Sigmoid colon (tissue), 7 donors: ENCODE results near the gene CAPN15. TPM values are rescaled to one million over a fixed set of nuclear protein-coding genes. Genes with fewer than 3 reads are reported as not detected.
"Not testable (repeated sequence)": the region's sequence is repeated elsewhere in the genome, so short reads cannot be mapped to it uniquely, and the experiment has no call there.

Experiments
- DNase-seq: peaks from one replicate; pipeline ENCODE4 v3.0.0-alpha.2; 2019
- H3K27ac ChIP-seq, 4 donors: fragments of 200-600 bp; sonication (generic); one replicate each; pipeline ENCODE4 v1.5.1; 2016 to 2019; ENCODE audit warnings: mild to moderate bottlenecking in 1 of 4
- H3K27me3 ChIP-seq, 3 donors: fragments of 200-600 bp; sonication (generic); one replicate each; pipeline ENCODE4 v1.5.1; 2019; ENCODE audit warnings: mild to moderate bottlenecking in 1 of 3
- H3K36me3 ChIP-seq, 4 donors: fragments of 200-600 bp; sonication (generic); one replicate each; pipeline ENCODE4 v1.5.1; 2016 to 2019
- H3K4me1 ChIP-seq, 4 donors: fragments of 200-600 bp; sonication (generic); one replicate each; pipeline ENCODE4 v1.5.1; 2017 to 2019
- H3K4me3 ChIP-seq, 4 donors: fragments of 200-600 bp; sonication (generic); one replicate each; pipeline ENCODE4 v1.5.1; 2017 to 2019; ENCODE audit warnings: mild to moderate bottlenecking in 2 of 4, moderate library complexity in 1 of 4
- H3K9me3 ChIP-seq, 4 donors: fragments of 200-600 bp in 3 of 4; sonication (generic) in 3 of 4; one replicate each; pipeline versions ENCODE4 v1.5.1 to v1.6.1; 2013 to 2019
- EP300 ChIP-seq, 4 donors: sonication (generic); formaldehyde crosslinking; IDR thresholded peaks; one replicate each; pipeline ENCODE4 v1.6.1; 2017; ENCODE audit warnings: antibody characterized with exemption in 4 of 4
- POLR2A ChIP-seq, 2 donors: fragments of 450-650 bp; IDR thresholded peaks; one replicate each; pipeline ENCODE4 v1.6.1; 2016; ENCODE audit warnings: antibody characterized with exemption in 2 of 2, mild to moderate bottlenecking in 2 of 2, moderate library complexity in 2 of 2
- POLR2AphosphoS5 ChIP-seq, 4 donors: sonication (generic); formaldehyde crosslinking; IDR thresholded peaks; one replicate each; pipeline ENCODE4 v1.6.1; 2017; ENCODE audit warnings: antibody characterized with exemption in 4 of 4
- WGBS, 2 donors: extraction: QIAGEN DNeasy Blood & Tissue Kit; methylation state at CpG; one replicate each; pipeline ENCODE4 v1.1.7; 2013; 5-methylcytosine and 5-hydroxymethylcytosine counted together
- intact Hi-C: fragments of 100-400 bp; cut with DNase I; formaldehyde crosslinking; loops from one replicate; pipeline ENCODE4 v1.15.1; 2023
- polyA plus RNA-seq, 3 donors: library from polyadenylated mRNA; stranded (reverse); fragments of 200-250 nt; gene quantifications; one replicate each; pipeline ENCODE4 v1.2.3, GENCODE V29; 2013
- small RNA-seq, 3 donors: library from RNA; depleted of rRNA; stranded (forward); fragments of <200 nt; gene quantifications; one replicate each; pipeline ENCODE3, GENCODE V24; 2016
- total RNA-seq, 4 donors: library from RNA; depleted of rRNA; stranded (reverse); fragments of >200 nt; gene quantifications; one replicate each; pipeline ENCODE4 v1.1.0, GENCODE V29; 2016
- TF ChIP-seq, protein P1 (sequence below), 4 experiments: fragments of 450-650 bp in 3 of 4; fragments of 200-600 bp in 1 of 4; IDR thresholded peaks; one replicate each; pipeline ENCODE4 v1.5.1; 2016 to 2019; ENCODE audit warnings: antibody characterized with exemption in 4 of 4, mild to moderate bottlenecking in 3 of 4, moderate library complexity in 2 of 4
- donor health status: healthy with polysubstance abuse.
- donor health status: Bipolar disorder and iron deficiency.
- donor health status: healthy.

The CAPN15 gene
- total and polyA plus RNA-seq, 7 donors = 10.3 to 85.8 (median 24.4) TPM

DNA sequence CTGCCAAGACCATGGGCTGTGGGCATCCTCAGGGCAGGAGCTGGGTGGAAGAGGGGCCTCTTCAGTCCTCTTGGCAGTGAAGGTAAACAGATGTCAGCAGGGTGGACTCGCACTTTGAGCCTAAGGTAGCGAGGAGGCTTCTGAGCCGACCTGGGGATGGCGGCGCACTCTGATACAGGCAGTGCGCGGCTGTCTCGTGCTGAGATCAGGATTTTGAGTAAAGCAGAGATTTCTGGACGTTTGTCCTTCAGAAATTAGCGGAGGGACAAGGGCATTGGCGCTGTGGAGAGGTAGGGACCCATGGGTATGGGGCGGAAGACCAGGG, 69.2 kb downstream of the CAPN15 start:
- intact Hi-C loops = no loop called here
- no peak for TF ChIP-seq EP300 (IDR thresholded peaks at IDR 0.05)
- TF ChIP-seq, protein P1, sequence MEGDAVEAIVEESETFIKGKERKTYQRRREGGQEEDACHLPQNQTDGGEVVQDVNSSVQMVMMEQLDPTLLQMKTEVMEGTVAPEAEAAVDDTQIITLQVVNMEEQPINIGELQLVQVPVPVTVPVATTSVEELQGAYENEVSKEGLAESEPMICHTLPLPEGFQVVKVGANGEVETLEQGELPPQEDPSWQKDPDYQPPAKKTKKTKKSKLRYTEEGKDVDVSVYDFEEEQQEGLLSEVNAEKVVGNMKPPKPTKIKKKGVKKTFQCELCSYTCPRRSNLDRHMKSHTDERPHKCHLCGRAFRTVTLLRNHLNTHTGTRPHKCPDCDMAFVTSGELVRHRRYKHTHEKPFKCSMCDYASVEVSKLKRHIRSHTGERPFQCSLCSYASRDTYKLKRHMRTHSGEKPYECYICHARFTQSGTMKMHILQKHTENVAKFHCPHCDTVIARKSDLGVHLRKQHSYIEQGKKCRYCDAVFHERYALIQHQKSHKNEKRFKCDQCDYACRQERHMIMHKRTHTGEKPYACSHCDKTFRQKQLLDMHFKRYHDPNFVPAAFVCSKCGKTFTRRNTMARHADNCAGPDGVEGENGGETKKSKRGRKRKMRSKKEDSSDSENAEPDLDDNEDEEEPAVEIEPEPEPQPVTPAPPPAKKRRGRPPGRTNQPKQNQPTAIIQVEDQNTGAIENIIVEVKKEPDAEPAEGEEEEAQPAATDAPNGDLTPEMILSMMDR (IDR thresholded peaks at IDR 0.05) = no peak
- no peak for TF ChIP-seq POLR2A (IDR thresholded peaks at IDR 0.05)
- no peak for TF ChIP-seq POLR2AphosphoS5 (IDR thresholded peaks at IDR 0.05)
- H3K9me3 ChIP-seq = no peaks in the 10 kb centered on the region
- WGBS, 2 donors = 87 to 96% methylated on average over 12 of the region's 12 CpGs
- no peak overlapping the region for H3K4me3 ChIP-seq
- H3K27me3 ChIP-seq = no peaks in the 10 kb centered on the region
- H3K4me1 ChIP-seq = peaks cover 0 to 20% (median 11%) of the 10 kb centered on the region in 4 donors
- no peak for DNase-seq
- H3K36me3 ChIP-seq = peaks cover 0 to 18% (median 0%) of the 10 kb centered on the region in 4 donors
- no peak overlapping the region for H3K27ac ChIP-seq

DNA sequence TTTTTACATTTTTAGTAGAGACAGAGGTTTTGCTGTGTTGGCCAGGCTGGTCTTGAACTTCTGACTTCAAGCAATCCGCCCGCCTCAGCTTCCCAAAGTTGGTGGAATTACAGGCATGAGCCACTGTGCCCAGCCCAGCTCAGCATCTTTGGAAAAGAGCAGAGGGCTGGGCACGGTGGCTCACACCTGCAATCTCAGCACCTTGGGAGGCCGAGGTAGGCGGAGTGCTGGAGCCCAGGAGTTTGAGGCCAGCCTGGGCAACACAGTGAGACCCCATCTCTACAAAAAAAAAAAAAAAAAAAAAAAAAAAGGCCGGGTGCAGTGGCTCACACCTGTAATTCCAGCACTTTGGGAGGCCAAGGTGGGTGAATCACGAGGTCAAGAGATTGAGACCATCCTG, 70.1 kb downstream of the CAPN15 start:
- H3K27ac ChIP-seq, H3K9me3 ChIP-seq, intact Hi-C loops, H3K27me3 ChIP-seq, H3K4me3 ChIP-seq, DNase-seq: not testable (repeated sequence)
- H3K36me3 ChIP-seq = peaks cover 0 to 18% (median 0%) of the 10 kb centered on the region in 4 donors
- peaks cover 0 to 10% (median 3%) of the 10 kb centered on the region in 4 donors for H3K4me1 ChIP-seq
- 96% methylated on average over 7 of the region's 7 CpGs for WGBS, 2 donors

DNA sequence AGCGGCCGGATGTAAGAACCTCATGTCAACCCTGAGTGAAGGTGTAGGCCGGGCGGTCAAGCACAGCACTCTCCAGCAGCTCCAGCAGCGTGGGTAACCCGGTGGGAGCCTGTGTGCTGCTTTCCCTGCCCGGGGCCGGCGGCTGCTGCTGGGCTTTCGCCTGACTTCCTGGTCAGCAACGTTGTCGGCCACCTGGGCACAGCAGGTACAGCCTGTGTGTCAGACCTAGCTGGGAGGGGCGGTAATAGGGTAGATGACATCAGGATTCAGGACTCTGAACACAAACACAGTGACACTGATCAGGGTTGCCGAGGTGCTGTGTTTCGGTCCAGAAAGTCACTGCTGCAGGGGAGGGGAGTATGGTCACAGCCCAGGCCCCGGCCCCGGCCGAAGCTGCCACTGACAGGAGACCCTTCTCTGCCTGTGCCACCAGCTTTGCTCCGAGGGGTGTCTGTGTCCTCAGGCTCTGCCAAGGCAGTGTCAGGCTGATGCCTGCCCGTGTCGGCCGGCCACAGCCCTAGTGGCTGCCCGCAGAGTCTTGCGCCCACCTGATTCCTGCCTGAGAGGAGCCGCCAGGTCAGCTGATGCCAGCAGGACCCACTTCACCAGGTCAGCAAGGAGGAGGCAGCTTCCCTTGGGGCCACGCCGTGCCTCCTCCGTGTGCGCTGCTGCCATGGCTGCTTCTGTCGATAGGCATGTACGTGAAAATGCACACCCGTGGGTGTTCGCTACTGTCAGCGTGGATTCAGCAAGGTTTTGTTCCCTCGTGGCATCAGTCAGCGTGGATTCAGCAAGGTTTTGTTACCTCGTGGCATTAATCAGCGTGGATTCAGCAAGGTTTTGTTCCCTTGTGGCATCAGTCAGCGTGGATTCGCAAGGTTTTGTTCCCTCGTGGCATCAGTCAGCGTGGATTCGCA, 71.6 kb downstream of the CAPN15 start:
- peaks cover 0 to 13% (median 0%) of the 10 kb centered on the region in 4 donors for H3K36me3 ChIP-seq
- 89 to 97% methylated on average over 43 of the region's 43 CpGs for WGBS, 2 donors
- no peak overlapping the region for H3K27ac ChIP-seq
- no peaks in the 10 kb centered on the region for H3K4me1 ChIP-seq
- no peak for DNase-seq
- intact Hi-C loops = no loop called here
- H3K4me3 ChIP-seq = no peak overlapping the region
- H3K9me3 ChIP-seq = no peaks in the 10 kb centered on the region
- H3K27me3 ChIP-seq = no peaks in the 10 kb centered on the region
- TF ChIP-seq, protein P1 (IDR thresholded peaks at IDR 0.05) = no peak
- TF ChIP-seq EP300 (IDR thresholded peaks at IDR 0.05) (no peak), POLR2A (IDR thresholded peaks at IDR 0.05) (no peak), POLR2AphosphoS5 (IDR thresholded peaks at IDR 0.05) (no peak)

DNA sequence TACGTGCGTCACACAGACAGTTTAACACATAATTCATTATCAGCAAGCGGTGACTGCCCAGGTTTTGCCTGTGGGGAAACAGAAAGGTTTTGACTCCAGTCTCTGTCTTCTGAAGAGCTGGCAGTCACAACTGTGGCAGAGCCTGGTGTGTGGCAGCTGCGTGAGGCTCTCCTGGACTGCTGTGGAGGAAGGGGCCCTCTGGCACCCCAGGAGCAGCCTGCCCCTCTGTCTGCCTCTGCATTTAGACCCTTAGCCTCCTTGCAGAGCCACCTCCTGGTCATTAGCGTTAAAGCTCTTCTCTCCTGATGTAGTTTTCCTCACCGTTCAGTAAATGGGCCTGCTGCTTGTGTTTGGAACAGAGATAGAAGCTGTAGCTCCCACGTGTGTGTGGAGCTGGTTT, 73.3 kb downstream of the CAPN15 start:
- Histone ChIP-seq H3K4me3 (no peak overlapping the region), H3K9me3 (no peaks in the 10 kb centered on the region), H3K27me3 (no peaks in the 10 kb centered on the region), H3K4me1 (no peaks in the 10 kb centered on the region), H3K36me3 (peaks cover 0 to 13% (median 0%) of the 10 kb centered on the region in 4 donors), H3K27ac (no peak overlapping the region)
- intact Hi-C loops = no loop called here
- TF ChIP-seq POLR2A (IDR thresholded peaks at IDR 0.05) = no peak
- no peak for TF ChIP-seq EP300 (IDR thresholded peaks at IDR 0.05)
- TF ChIP-seq, protein P1 (IDR thresholded peaks at IDR 0.05) = no peak
- WGBS, 2 donors = 53 to 54% methylated on average over 7 of the region's 7 CpGs
- no peak for DNase-seq

DNA sequence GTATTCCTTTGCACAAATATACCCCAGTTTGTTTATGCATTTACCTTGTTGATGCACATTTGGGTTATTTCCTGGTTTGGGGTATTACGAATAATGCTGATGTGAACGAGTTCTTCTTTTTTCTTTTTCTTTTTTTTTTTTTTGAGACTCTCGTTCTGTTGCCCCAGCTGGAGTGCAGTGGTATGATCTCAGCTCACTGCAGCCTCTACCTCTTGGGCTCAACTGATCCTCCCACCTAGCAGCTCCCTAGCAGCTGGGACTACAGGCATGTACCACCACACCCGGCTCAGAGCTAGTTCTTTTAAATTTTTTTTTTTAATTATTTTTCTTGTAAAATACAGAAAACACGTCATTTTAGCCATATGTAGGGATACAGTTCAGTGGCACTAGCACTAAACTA, 76.4 kb downstream of the CAPN15 start:
- Histone ChIP-seq H3K36me3 (peaks cover 0 to 13% (median 0%) of the 10 kb centered on the region in 4 donors), H3K27me3 (no peaks in the 10 kb centered on the region), H3K4me1 (no peaks in the 10 kb centered on the region), H3K27ac (no peak overlapping the region), H3K9me3 (no peaks in the 10 kb centered on the region), H3K4me3 (no peak overlapping the region)
- no peak for TF ChIP-seq EP300 (IDR thresholded peaks at IDR 0.05)
- TF ChIP-seq POLR2A (IDR thresholded peaks at IDR 0.05) = no peak
- TF ChIP-seq POLR2AphosphoS5 (IDR thresholded peaks at IDR 0.05) = no peak
- TF ChIP-seq, protein P1 (IDR thresholded peaks at IDR 0.05) = no peak
- WGBS, 2 donors = 70 to 91% methylated on average over 5 of the region's 5 CpGs
- intact Hi-C loops = no loop called here
- DNase-seq = no peak

Small RNA genes lying within 50 kb of the gene (small RNA-seq; reads per million reads assigned to genes)
- gene MIR3176 (0 to 0.43 (median 0) reads per million in 3 donors), gene MIR5587 (0 reads per million in 3 donors), gene Z98883.1 (0 reads per million in 3 donors)

Other genes starting within 250 kb of the CAPN15 start
- gene ARHGDIG, start 247.1 kb upstream of the CAPN15 start, total RNA-seq = 1 to 10 TPM; 3.5 to 5.7 (median 5.0) TPM
- 1 to 10 TPM in 2 of 3 donors, not detected in 1; 1.6 to 5.2 TPM for gene ARHGDIG, start 247.1 kb upstream of the CAPN15 start, polyA plus RNA-seq
- gene PDIA2, start 244.5 kb upstream of the CAPN15 start, total RNA-seq = 1 to 10 TPM in 1 of 4 donors, under 1 TPM in 3; 0.71 to 5.5 (median 0.82) TPM
- 1 to 10 TPM in 1 of 3 donors, under 1 TPM in 1, not detected in 1; 0.60 to 3.0 TPM for gene PDIA2, start 244.5 kb upstream of the CAPN15 start, polyA plus RNA-seq
- 10 to 100 TPM; 17.9 to 29.9 (median 20.9) TPM for gene AXIN1, start 175.0 kb upstream of the CAPN15 start, total RNA-seq
- 10 to 100 TPM; 28.2 to 33.4 (median 30.3) TPM for gene AXIN1, start 175.0 kb upstream of the CAPN15 start, polyA plus RNA-seq
- gene MRPL28, start 157.2 kb upstream of the CAPN15 start, total RNA-seq = 10 to 100 TPM; 49.6 to 77.4 (median 62.0) TPM
- gene MRPL28, start 157.2 kb upstream of the CAPN15 start, polyA plus RNA-seq = 10 to 100 TPM; 74.5 to 95.9 (median 78.4) TPM
- 10 to 100 TPM; 20.7 to 26.6 (median 22.7) TPM for gene PGAP6, start 145.7 kb upstream of the CAPN15 start, total RNA-seq
- gene PGAP6, start 145.7 kb upstream of the CAPN15 start, polyA plus RNA-seq = 100 to 1,000 TPM in 1 of 3 donors, 10 to 100 TPM in 2; 61.9 to 109 (median 70.3) TPM
- gene NME4, start 130.5 kb upstream of the CAPN15 start, total RNA-seq = 100 to 1,000 TPM; 138 to 281 (median 191) TPM
- gene NME4, start 130.5 kb upstream of the CAPN15 start, polyA plus RNA-seq = 10 to 100 TPM; 39.6 to 55.3 (median 46.7) TPM
- gene DECR2, start 125.8 kb upstream of the CAPN15 start, total RNA-seq = 10 to 100 TPM; 15.0 to 21.6 (median 16.4) TPM
- gene DECR2, start 125.8 kb upstream of the CAPN15 start, polyA plus RNA-seq = 10 to 100 TPM; 30.6 to 39.1 (median 31.9) TPM
- 10 to 100 TPM; 20.0 to 44.9 (median 28.9) TPM for gene RAB11FIP3, start 102.1 kb upstream of the CAPN15 start, total RNA-seq
- 10 to 100 TPM; 10.6 to 24.1 (median 13.2) TPM for gene RAB11FIP3, start 102.1 kb upstream of the CAPN15 start, polyA plus RNA-seq
- gene PRR35, start 32.7 kb downstream of the CAPN15 start, total RNA-seq = not detected
- not detected for gene PRR35, start 32.7 kb downstream of the CAPN15 start, polyA plus RNA-seq
- gene NHLRC4, start 39.3 kb downstream of the CAPN15 start, total RNA-seq = 1 to 10 TPM; 1.5 to 4.2 (median 1.7) TPM
- gene NHLRC4, start 39.3 kb downstream of the CAPN15 start, polyA plus RNA-seq = 1 to 10 TPM in 1 of 3 donors, under 1 TPM in 2; 0.60 to 1.5 (median 0.69) TPM
- gene PIGQ, start 42.3 kb downstream of the CAPN15 start, total RNA-seq = 10 to 100 TPM; 15.5 to 45.7 (median 22.6) TPM
- gene PIGQ, start 42.3 kb downstream of the CAPN15 start, polyA plus RNA-seq = 10 to 100 TPM; 11.1 to 47.4 (median 12.0) TPM
- 10 to 100 TPM; 16.8 to 32.7 (median 17.9) TPM for gene RAB40C, start 62.4 kb downstream of the CAPN15 start, total RNA-seq
- 10 to 100 TPM; 28.8 to 41.2 (median 38.3) TPM for gene RAB40C, start 62.4 kb downstream of the CAPN15 start, polyA plus RNA-seq
- gene WFIKKN1, start 103.3 kb downstream of the CAPN15 start, total RNA-seq = 1 to 10 TPM in 1 of 4 donors, under 1 TPM in 3; 0.27 to 1.4 (median 0.43) TPM
- gene WFIKKN1, start 103.3 kb downstream of the CAPN15 start, polyA plus RNA-seq = under 1 TPM; 0.46 to 0.80 (median 0.60) TPM
- 100 to 1,000 TPM; 101 to 163 (median 157) TPM for gene METTL26, start 108.6 kb downstream of the CAPN15 start, total RNA-seq
- 100 to 1,000 TPM in 1 of 3 donors, 10 to 100 TPM in 2; 79.5 to 132 (median 87.1) TPM for gene METTL26, start 108.6 kb downstream of the CAPN15 start, polyA plus RNA-seq
- 10 to 100 TPM; 52.1 to 63.4 (median 55.6) TPM for gene MCRIP2, start 114.1 kb downstream of the CAPN15 start, total RNA-seq
- 100 to 1,000 TPM; 106 to 132 (median 131) TPM for gene MCRIP2, start 114.1 kb downstream of the CAPN15 start, polyA plus RNA-seq
- gene WDR90, start 121.7 kb downstream of the CAPN15 start, total RNA-seq = 10 to 100 TPM in 3 of 4 donors, 1 to 10 TPM in 1; 6.6 to 37.1 (median 13.7) TPM
- gene WDR90, start 121.7 kb downstream of the CAPN15 start, polyA plus RNA-seq = 10 to 100 TPM in 1 of 3 donors, 1 to 10 TPM in 2; 5.4 to 49.0 (median 7.2) TPM
- gene RHOT2, start 140.4 kb downstream of the CAPN15 start, total RNA-seq = 10 to 100 TPM; 35.3 to 58.8 (median 48.8) TPM
- 100 to 1,000 TPM in 1 of 3 donors, 10 to 100 TPM in 2; 48.3 to 159 (median 52.9) TPM for gene RHOT2, start 140.4 kb downstream of the CAPN15 start, polyA plus RNA-seq
- gene RHBDL1, start 148.0 kb downstream of the CAPN15 start, total RNA-seq = 1 to 10 TPM in 2 of 4 donors, under 1 TPM in 1, not detected in 1; 0.68 to 6.1 (median 1.5) TPM
- 1 to 10 TPM in 1 of 3 donors, under 1 TPM in 1, not detected in 1; 0.46 to 5.6 TPM for gene RHBDL1, start 148.0 kb downstream of the CAPN15 start, polyA plus RNA-seq
- 100 to 1,000 TPM; 109 to 183 (median 174) TPM for gene STUB1, start 152.7 kb downstream of the CAPN15 start, total RNA-seq
- gene STUB1, start 152.7 kb downstream of the CAPN15 start, polyA plus RNA-seq = 100 to 1,000 TPM; 104 to 136 (median 122) TPM
- gene JMJD8, start 156.6 kb downstream of the CAPN15 start, total RNA-seq = 10 to 100 TPM; 52.8 to 93.4 (median 73.8) TPM
- 10 to 100 TPM; 18.7 to 49.3 (median 22.2) TPM for gene JMJD8, start 156.6 kb downstream of the CAPN15 start, polyA plus RNA-seq
- 10 to 100 TPM in 2 of 4 donors, 1 to 10 TPM in 2; 6.4 to 17.7 (median 9.9) TPM for gene WDR24, start 162.7 kb downstream of the CAPN15 start, total RNA-seq
- gene WDR24, start 162.7 kb downstream of the CAPN15 start, polyA plus RNA-seq = 1 to 10 TPM; 2.4 to 9.8 (median 3.5) TPM
- 1 to 10 TPM in 3 of 4 donors, under 1 TPM in 1; 0.16 to 1.6 (median 1.4) TPM for gene FBXL16, start 178.1 kb downstream of the CAPN15 start, total RNA-seq
- 1 to 10 TPM in 1 of 3 donors, under 1 TPM in 1, not detected in 1; 0.60 to 2.4 TPM for gene FBXL16, start 178.1 kb downstream of the CAPN15 start, polyA plus RNA-seq
- gene METRN, start 187.4 kb downstream of the CAPN15 start, total RNA-seq = 10 to 100 TPM; 27.8 to 49.9 (median 32.2) TPM
- 10 to 100 TPM; 16.5 to 32.8 (median 31.8) TPM for gene METRN, start 187.4 kb downstream of the CAPN15 start, polyA plus RNA-seq
- gene ANTKMT, start 193.4 kb downstream of the CAPN15 start, total RNA-seq = 10 to 100 TPM; 27.1 to 53.1 (median 39.5) TPM
- gene ANTKMT, start 193.4 kb downstream of the CAPN15 start, polyA plus RNA-seq = 10 to 100 TPM; 18.6 to 38.1 (median 21.3) TPM
- gene CCDC78, start 198.7 kb downstream of the CAPN15 start, total RNA-seq = under 1 TPM in 1 of 4 donors, not detected in 3; 0.49 TPM
- gene CCDC78, start 198.7 kb downstream of the CAPN15 start, polyA plus RNA-seq = 1 to 10 TPM in 1 of 3 donors, not detected in 2; 3.4 TPM
- gene HAGHL, start 199.4 kb downstream of the CAPN15 start, total RNA-seq = 1 to 10 TPM; 2.6 to 4.6 (median 3.8) TPM
- gene HAGHL, start 199.4 kb downstream of the CAPN15 start, polyA plus RNA-seq = 10 to 100 TPM in 1 of 3 donors, 1 to 10 TPM in 1, under 1 TPM in 1; 0.92 to 10.5 (median 1.2) TPM
- 10 to 100 TPM; 18.9 to 28.5 (median 23.8) TPM for gene CIAO3, start 213.3 kb downstream of the CAPN15 start, total RNA-seq
- 10 to 100 TPM; 18.6 to 51.0 (median 25.4) TPM for gene CIAO3, start 213.3 kb downstream of the CAPN15 start, polyA plus RNA-seq
- gene MSLN, start 233.0 kb downstream of the CAPN15 start, total RNA-seq = under 1 TPM in 1 of 4 donors, not detected in 3; 0.54 TPM
- 1 to 10 TPM; 1.2 to 3.5 (median 1.2) TPM for gene MSLN, start 233.0 kb downstream of the CAPN15 start, polyA plus RNA-seq